HG03103 (cell line): ENCODE measurements around the gene CIDEA.
"Not testable (repeated sequence)": the region's sequence is repeated elsewhere in the genome, so short reads cannot be mapped to it uniquely, and the experiment has no call there.

ENCODE experiments used
- ATAC-seq: cut with Tn5 transposase; IDR thresholded peaks from one replicate; pipeline ENCODE4 v1.9.1; 2021; ENCODE audit warnings: low read depth; ENCODE audit not compliant: unreplicated experiment

CIDEA gene

GRCh38 chr18:12236934-12237832, 17.0 kb upstream of the CIDEA start:
- ATAC-seq: peak; percentile 63

- no peak for ATAC-seq
Observed at GRCh38 chr18:12238826-12239225, 15.3 kb upstream of the CIDEA start.

GRCh38 chr18:12239431-12239830, 14.7 kb upstream of the CIDEA start:
- ATAC-seq: no peak

- no peak for ATAC-seq
Observed at GRCh38 chr18:12242658-12243260, 11.4 kb upstream of the CIDEA start.

- not testable (repeated sequence) for ATAC-seq
Observed at GRCh38 chr18:12243272-12243671, 10.9 kb upstream of the CIDEA start.

- no peak for ATAC-seq
Observed at GRCh38 chr18:12245793-12246135, 8.4 kb upstream of the CIDEA start.

- no peak for ATAC-seq
Observed at GRCh38 chr18:12246849-12247808, 7.0 kb upstream of the CIDEA start.

- ATAC-seq: no peak
Observed at GRCh38 chr18:12247946-12248345, 6.2 kb upstream of the CIDEA start.

GRCh38 chr18:12248926-12249720, 5.0 kb upstream of the CIDEA start:
- no peak for ATAC-seq

- no peak for ATAC-seq
Observed at GRCh38 chr18:12251311-12251710, 2.9 kb upstream of the CIDEA start.

GRCh38 chr18:12252061-12252460, 2.1 kb upstream of the CIDEA start:
- ATAC-seq: no peak

- ATAC-seq: no peak
Observed at GRCh38 chr18:12253027-12253426, 1.1 kb upstream of the CIDEA start.

GRCh38 chr18:12253663-12254135, 462 bp upstream of the CIDEA start:
- no peak for ATAC-seq

- ATAC-seq: no peak
Observed at GRCh38 chr18:12254820-12255511, 805 bp downstream of the CIDEA start.

GRCh38 chr18:12255626-12256026, 1.5 kb downstream of the CIDEA start:
- no peak for ATAC-seq

GRCh38 chr18:12256951-12257350, 2.8 kb downstream of the CIDEA start:
- no peak for ATAC-seq

- ATAC-seq: no peak
Observed at GRCh38 chr18:12257996-12258718, 4.0 kb downstream of the CIDEA start.

GRCh38 chr18:12258719-12259705, 4.9 kb downstream of the CIDEA start:
- ATAC-seq: no peak
